ENCODE results near the gene S100A2.

DNA sequence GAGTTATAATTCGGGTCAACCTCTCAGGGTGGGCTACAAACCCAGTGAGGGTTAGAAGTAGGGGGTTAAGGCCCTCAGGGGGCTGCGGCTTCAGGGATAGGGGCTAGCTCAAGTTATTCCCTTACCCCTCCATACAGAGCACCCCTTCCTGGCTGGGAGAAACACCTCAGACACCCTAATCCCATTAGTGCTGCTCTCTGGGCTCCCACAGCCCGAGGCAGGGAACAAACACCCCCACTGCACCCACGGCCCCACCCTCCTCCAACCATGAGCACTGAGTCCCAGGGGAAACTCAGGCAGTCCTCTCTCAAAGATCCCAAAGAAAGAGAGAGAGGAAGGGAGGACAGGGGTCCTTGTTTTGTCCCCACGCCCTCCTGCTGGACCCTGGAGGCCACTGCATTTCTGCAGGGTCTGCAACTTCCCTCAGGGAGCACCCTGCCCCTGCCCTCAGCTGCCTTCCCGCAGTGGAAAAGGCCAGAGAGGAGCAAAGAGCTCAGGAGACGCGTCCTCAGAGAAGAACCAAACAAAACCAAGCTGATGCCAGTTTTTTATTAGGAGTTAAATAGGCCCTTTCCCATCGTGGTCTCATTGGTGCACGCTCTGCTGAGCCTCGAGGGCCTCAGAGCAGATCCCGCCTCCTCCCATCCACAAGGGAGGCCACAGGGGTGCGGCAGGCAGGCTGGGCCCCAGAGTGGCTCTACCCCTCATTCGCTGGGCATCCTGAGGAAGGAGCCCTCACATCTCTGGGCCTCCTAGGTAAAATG, 18.7 kb downstream of the S100A2 start:
- TF ChIP-seq, protein P1, sequence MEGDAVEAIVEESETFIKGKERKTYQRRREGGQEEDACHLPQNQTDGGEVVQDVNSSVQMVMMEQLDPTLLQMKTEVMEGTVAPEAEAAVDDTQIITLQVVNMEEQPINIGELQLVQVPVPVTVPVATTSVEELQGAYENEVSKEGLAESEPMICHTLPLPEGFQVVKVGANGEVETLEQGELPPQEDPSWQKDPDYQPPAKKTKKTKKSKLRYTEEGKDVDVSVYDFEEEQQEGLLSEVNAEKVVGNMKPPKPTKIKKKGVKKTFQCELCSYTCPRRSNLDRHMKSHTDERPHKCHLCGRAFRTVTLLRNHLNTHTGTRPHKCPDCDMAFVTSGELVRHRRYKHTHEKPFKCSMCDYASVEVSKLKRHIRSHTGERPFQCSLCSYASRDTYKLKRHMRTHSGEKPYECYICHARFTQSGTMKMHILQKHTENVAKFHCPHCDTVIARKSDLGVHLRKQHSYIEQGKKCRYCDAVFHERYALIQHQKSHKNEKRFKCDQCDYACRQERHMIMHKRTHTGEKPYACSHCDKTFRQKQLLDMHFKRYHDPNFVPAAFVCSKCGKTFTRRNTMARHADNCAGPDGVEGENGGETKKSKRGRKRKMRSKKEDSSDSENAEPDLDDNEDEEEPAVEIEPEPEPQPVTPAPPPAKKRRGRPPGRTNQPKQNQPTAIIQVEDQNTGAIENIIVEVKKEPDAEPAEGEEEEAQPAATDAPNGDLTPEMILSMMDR (conservative IDR thresholded peaks at IDR 0.05; ENCODE audit: low read length): no peak
- no peak for TF ChIP-seq EZH2phosphoT487 (IDR thresholded peaks at IDR 0.05; ENCODE audit: borderline replicate concordance)
